MV-4-11 (cell line): ENCODE results near the gene SLC16A3.
"Not testable (repeated sequence)": the region's sequence is repeated elsewhere in the genome, so short reads cannot be mapped to it uniquely, and the experiment has no call there.

ENCODE experiments used
- DNase-seq: peaks from one replicate; lab custom pipeline; 2025; lab: John Stamatoyannopoulos, UW

SLC16A3 gene

GRCh38 chr17:82204831-82205719, 23.8 kb upstream of the SLC16A3 start:
- DNase-seq = peak; percentile 83

- peak; percentile 82 for DNase-seq
Measured at GRCh38 chr17:82205720-82206508, 22.9 kb upstream of the SLC16A3 start.

- not testable (repeated sequence) for DNase-seq
Measured at GRCh38 chr17:82210655-82211054, 18.2 kb upstream of the SLC16A3 start.

DNA sequence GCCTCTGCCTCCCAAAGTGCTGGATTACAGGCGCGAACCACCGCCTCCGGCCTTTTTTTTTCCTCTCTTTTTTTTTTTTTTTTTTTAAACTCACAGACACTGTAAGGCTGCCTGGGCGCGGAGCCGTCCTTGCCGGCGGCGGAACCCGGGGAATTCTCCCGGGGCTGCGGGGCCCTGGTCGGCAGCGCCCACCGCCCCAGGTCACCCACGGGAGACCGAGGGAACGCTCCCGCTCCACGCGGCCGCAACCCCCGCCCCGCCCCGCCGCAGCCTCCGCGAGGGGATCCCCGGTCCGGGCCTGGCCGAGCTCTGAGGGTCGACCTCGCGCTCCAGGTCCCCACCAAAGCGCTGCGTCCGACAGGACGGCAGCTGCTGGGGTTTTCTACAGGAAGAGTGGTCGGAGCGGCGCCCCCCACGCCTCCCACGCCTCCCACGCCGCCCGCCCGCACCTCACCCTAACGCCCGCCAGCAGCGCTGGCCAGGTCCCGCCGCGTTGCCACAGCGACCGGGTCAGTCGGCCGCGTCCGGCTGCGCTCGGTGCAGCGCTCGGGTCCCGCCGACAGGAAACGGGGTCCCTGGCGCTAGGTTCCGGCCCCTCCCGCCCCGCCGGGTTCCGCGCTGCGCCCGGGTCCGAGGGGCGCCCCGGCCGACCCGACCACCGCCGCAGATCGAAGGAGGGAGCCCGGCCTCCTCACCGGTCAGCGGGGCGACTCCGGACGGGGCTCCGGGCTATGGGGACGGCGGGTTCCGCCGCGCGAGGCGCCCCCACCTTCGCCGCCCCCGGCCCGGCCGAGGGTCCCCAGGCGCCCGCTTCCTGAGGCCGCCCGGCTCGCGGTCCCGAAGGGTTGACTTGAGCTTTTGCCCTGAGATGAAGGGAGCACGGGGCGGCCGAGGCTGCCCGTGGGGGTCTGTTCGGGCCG, 16.3 kb upstream of the SLC16A3 start, which contains the start of gene CCDC57:
TSS of gene CCDC57 (minus strand) at position 512 of the 920 bp plus-strand sequence. CDS start 10,898 bp downstream, outside the sequence.
- DNase-seq = peak; percentile 63

GRCh38 chr17:82213251-82214011, 15.4 kb upstream of the SLC16A3 start:
- DNase-seq = no peak

DNA sequence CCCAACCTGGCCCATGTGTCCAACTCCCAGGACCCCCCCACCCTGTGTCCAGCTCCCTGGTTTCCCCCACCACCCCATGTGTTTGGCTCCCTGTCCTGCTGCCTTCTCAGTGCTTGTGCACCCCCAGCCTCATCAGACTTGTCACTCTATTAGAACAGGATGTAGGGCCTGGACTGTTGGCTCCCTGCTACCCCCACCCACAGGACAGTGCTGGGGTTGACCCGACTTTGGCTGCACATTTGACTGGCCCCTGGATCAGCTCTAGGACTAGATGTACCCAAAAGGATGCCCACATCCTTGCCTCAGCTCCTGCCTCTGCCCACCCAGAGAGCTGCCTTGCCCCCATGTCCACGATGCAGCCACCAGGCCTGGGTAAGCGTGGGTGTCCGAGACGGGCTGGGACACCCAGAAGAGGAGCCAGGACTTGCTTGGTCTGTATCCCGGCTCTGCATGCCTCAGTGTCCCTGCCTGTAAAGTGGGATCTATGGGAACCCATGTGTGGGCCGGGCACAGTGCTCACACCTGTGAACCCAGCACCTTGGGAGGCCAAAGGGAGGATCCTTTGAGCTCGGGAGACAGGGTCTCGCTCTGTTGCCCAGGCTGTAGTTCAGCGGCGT, 14.7 kb upstream of the SLC16A3 start:
- no peak for DNase-seq

GRCh38 chr17:82215095-82215971, 13.5 kb upstream of the SLC16A3 start:
- peak; percentile 88 for DNase-seq

DNA sequence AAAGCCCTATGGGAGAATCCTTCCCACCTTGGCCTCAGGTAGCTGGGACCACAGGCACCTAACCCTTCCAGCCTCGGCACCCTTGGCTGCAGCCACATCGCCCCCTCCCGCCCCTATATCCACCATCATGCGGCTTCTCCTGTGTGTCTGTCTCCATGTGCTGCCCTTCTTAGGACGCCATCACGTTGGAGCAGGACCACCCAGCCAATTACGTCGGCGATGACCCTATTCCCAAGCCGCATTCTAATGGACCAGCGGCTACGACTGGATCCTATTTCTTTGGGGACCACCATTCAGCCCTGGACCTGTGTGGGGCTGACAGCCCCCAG, 12.9 kb upstream of the SLC16A3 start:
- no peak for DNase-seq

DNA sequence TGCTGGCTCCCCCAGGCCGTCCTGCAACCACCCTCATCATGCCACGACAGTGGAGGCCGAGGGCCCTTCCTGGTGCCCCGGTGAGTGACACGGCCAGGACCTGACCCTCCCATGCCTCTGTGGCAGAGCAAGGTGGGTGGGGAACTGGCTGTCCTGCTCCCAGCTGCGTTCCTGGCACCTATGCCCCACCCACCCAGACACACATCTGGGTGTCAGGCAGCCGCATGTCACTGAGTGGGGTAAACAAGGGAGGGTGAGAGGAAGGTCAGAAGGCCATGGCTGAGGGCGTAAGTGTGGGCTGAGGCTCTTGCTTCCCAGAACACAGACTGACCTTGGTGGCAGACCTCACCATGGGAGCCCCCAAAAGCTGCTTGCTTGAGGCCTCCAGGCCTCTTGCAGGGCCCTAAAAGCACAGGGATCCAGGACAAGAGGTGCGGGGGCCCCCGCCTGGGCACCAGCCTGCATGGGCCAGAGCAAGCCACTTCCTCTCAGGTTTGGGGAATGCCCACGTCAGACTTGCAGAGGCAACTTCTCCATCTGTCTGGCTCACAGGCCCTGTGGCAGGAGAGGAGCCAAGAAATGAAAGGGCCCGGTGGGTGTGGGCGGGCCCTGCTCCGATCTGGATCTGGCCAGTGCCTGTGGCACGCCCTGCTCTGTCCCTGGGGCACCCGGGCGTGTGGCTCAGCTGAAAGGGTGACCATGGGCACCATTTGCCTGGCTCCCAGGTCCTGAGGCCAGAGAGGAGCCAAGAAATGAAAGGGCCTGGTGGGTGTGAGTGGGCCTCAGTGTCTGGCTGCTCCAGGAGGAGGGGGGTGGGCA, 12.3 kb upstream of the SLC16A3 start:
- DNase-seq = peak; percentile 96

GRCh38 chr17:82217120-82217529, 11.7 kb upstream of the SLC16A3 start:
- no peak for DNase-seq

- peak; percentile 86 for DNase-seq
Measured at GRCh38 chr17:82217530-82218204, 11.2 kb upstream of the SLC16A3 start.

- no peak for DNase-seq
Measured at GRCh38 chr17:82218349-82219075, 10.3 kb upstream of the SLC16A3 start.

DNA sequence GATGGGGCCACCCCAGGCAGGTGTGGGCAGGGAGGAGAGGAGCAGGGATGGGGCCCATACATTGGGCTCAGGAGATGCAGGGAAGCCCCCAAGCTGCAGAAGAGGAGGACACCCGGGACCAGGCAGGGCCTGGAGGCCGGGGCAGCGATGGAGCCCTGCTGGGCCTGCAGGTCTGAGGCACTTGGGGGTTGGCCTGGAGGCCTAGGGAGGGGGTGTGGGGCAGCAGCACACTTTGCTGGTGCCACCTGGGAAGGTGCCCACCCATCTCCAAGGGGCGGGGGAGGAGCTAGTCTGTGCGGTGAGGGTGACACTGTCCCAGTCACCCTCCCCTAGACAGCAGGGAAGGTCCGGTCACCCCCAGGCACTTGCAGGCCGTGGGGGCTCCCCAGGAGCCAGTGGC, 9.8 kb upstream of the SLC16A3 start:
- DNase-seq = no peak

- no peak for DNase-seq
Measured at GRCh38 chr17:82219753-82220709, 8.8 kb upstream of the SLC16A3 start.

- DNase-seq = no peak
Measured at GRCh38 chr17:82221341-82221902, 7.4 kb upstream of the SLC16A3 start.

DNA sequence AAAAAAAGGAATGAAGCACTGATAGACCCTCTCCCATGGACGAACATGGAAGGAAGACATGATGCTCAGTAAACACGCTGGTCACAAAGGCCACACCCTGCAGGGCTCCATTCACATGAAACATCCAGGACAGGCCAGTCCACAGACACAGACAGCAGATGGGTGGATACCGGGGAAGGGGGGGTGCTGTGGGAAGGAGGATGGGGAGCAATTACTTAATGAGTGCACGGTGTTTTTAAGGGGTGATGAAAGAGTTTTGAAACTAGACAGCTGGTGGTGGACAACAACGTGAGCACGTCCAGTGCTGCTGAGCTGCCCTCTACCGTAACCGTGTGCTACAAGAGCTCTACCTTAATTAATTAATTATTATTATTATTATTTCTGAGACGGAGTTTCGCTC, 6.0 kb upstream of the SLC16A3 start:
- no peak for DNase-seq
